ENCODE data around the gene CLCA2. TPM values are rescaled to one million over a fixed set of nuclear protein-coding genes. Genes with fewer than 3 reads are reported as not detected.

CLCA2 gene
- polyA plus RNA-seq, 1 donor from 2014 or later, result not detected

GRCh38 chr1:86396498-86396890 lies 27.5 kb upstream of the CLCA2 start:
- Histone ChIP-seq H3F3A (ENCODE audit: insufficient read depth, low read length, poor library complexity, severe bottlenecking) (no peaks in the 10 kb centered on the region), H3K4me3 (ENCODE audit: low read length) (peak overlapping the region; percentile 94), H3K79me2 (replicated peaks; ENCODE audit: insufficient read depth, low read length) (peaks cover 36% of the 10 kb centered on the region), H4K20me1 (ENCODE audit: insufficient read depth) (no peaks in the 10 kb centered on the region), H3K9me2 (ENCODE audit: insufficient read depth, low read length) (no peaks in the 10 kb centered on the region), H3K9ac (ENCODE audit: low read length) (peak overlapping the region; percentile 92), H3K4me2 (ENCODE audit: low read length) (peak overlapping the region; percentile 72), H3K36me3 (ENCODE audit: insufficient read depth, low read length) (no peaks in the 10 kb centered on the region), H3K27me3 (ENCODE audit: insufficient read depth, low read depth, low read length) (no peaks in the 10 kb centered on the region), H3K9me3 (ENCODE audit: low read length) (no peaks in the 10 kb centered on the region), H3K27ac (ENCODE audit: low read length) (peak overlapping the region; percentile 92), H2AFZ (ENCODE audit: low read depth, low read length) (peak overlapping the region; percentile 86)
- no peak for TF ChIP-seq EP300 (conservative IDR thresholded peaks at IDR 0.05; ENCODE audit: poor library complexity, severe bottlenecking)
- TF ChIP-seq RAD21 (conservative IDR thresholded peaks at IDR 0.05), result no peak
- no peak for TF ChIP-seq SMC3 (conservative IDR thresholded peaks at IDR 0.05; ENCODE audit: poor library complexity)
- no peak for TF ChIP-seq TAF1 (IDR thresholded peaks at IDR 0.05; ENCODE audit: low read depth)
- TF ChIP-seq CTCF (IDR thresholded peaks at IDR 0.05; ENCODE audit: poor library complexity, severe bottlenecking), result no peak
- no peak for TF ChIP-seq EZH2 (IDR thresholded peaks at IDR 0.05; ENCODE audit: borderline replicate concordance, insufficient read depth, low read length, poor library complexity, severe bottlenecking)
- no peak for TF ChIP-seq REST (IDR thresholded peaks at IDR 0.05; ENCODE audit: borderline replicate concordance)
- TF ChIP-seq MXI1 (conservative IDR thresholded peaks at IDR 0.05; ENCODE audit: poor library complexity, severe bottlenecking), result no peak
- TF ChIP-seq POLR2AphosphoS5 (IDR thresholded peaks at IDR 0.05), result no peak

- Histone ChIP-seq H3K79me2 (replicated peaks; ENCODE audit: insufficient read depth, low read length) (no peaks in the 10 kb centered on the region), H3K4me3 (ENCODE audit: low read length) (no peak overlapping the region), H3F3A (ENCODE audit: insufficient read depth, low read length, poor library complexity, severe bottlenecking) (no peaks in the 10 kb centered on the region), H2AFZ (ENCODE audit: low read depth, low read length) (no peak overlapping the region), H3K9ac (ENCODE audit: low read length) (no peak overlapping the region), H3K36me3 (ENCODE audit: insufficient read depth, low read length) (no peaks in the 10 kb centered on the region), H3K4me2 (ENCODE audit: low read length) (no peak overlapping the region), H3K9me2 (ENCODE audit: insufficient read depth, low read length) (no peaks in the 10 kb centered on the region), H3K9me3 (ENCODE audit: low read length) (no peaks in the 10 kb centered on the region), H4K20me1 (ENCODE audit: insufficient read depth) (no peaks in the 10 kb centered on the region), H3K27me3 (ENCODE audit: insufficient read depth, low read depth, low read length) (no peaks in the 10 kb centered on the region), H3K27ac (ENCODE audit: low read length) (no peak overlapping the region)
- TF ChIP-seq MXI1 (conservative IDR thresholded peaks at IDR 0.05; ENCODE audit: poor library complexity, severe bottlenecking) (no peak), EP300 (conservative IDR thresholded peaks at IDR 0.05; ENCODE audit: poor library complexity, severe bottlenecking) (no peak), TAF1 (IDR thresholded peaks at IDR 0.05; ENCODE audit: low read depth) (no peak), POLR2AphosphoS5 (IDR thresholded peaks at IDR 0.05) (no peak), SMC3 (conservative IDR thresholded peaks at IDR 0.05; ENCODE audit: poor library complexity) (no peak), EZH2 (IDR thresholded peaks at IDR 0.05; ENCODE audit: borderline replicate concordance, insufficient read depth, low read length, poor library complexity, severe bottlenecking) (no peak), RAD21 (conservative IDR thresholded peaks at IDR 0.05) (no peak), CTCF (IDR thresholded peaks at IDR 0.05; ENCODE audit: poor library complexity, severe bottlenecking) (no peak), REST (IDR thresholded peaks at IDR 0.05; ENCODE audit: borderline replicate concordance) (no peak)
These were observed 14.5 kb upstream of the CLCA2 start for GRCh38 chr1:86409416-86410021.

All from neural cell (in vitro differentiated cells).